Measurements from ENCODE around the gene KCNJ1. TPM values are rescaled to one million over a fixed set of nuclear protein-coding genes. Genes with fewer than 3 reads are reported as not detected.

The KCNJ1 gene
- total RNA-seq, 2 experiments from 2014 or later = 0.22 to 0.27 TPM

GRCh38 chr11:128857341-128857740 lies 9.8 kb downstream of the KCNJ1 start:
- no peaks in the 10 kb centered on the region for H3K36me3 ChIP-seq (ENCODE audit: insufficient read depth, low read length)
- Mint-ChIP-seq H3K36me3 (ENCODE audit: low read depth) (no peaks in the 10 kb centered on the region), H3K27ac (no peak overlapping the region), H3K27me3 (no peaks in the 10 kb centered on the region), H3K4me1 (ENCODE audit: low read depth) (peaks cover 9% of the 10 kb centered on the region), H3K9me3 (no peaks in the 10 kb centered on the region), H3K4me3 (no peak overlapping the region)
- intact Hi-C loops (cut with DNase I, micrococcal nuclease) = no loop called here
- H3K9me3 ChIP-seq (ENCODE audit: control insufficient read depth in 1 of 2, insufficient read depth in 1 of 2, low read length in 2 of 2) = no peaks in the 10 kb centered on the region
- no peak overlapping the region for H3K4me3 ChIP-seq (ENCODE audit: low read length)
- ATAC-seq (ENCODE audit: poor library complexity) (no peak), DNase-seq (no peak)
- H3K27ac ChIP-seq (ENCODE audit: low read depth in 1 of 2, low read length in 2 of 2) = no peak overlapping the region
- no peaks in the 10 kb centered on the region for H3K27me3 ChIP-seq (ENCODE audit: control insufficient read depth in 1 of 2, insufficient read depth in 2 of 2, low read length in 2 of 2)
- CTCF ChIA-PET = interaction anchor here (2.4 kb wide), 1 partner anchor 685 kb away, joined by 7 read pairs; no protein-coding TSS in a partner anchor
- peaks cover 9% of the 10 kb centered on the region for H3K4me1 ChIP-seq (ENCODE audit: insufficient read depth, low read length)
- TF ChIP-seq CTCF (IDR thresholded peaks at IDR 0.05) = no peak
- POLR2A ChIA-PET = interaction anchor here (1.1 kb wide), 1 partner anchor 9 kb away, joined by 3 read pairs; the partner anchor contains the start of gene KCNJ1

GRCh38 chr11:128856241-128856640 lies 10.9 kb downstream of the KCNJ1 start:
- Histone ChIP-seq H3K4me3 (ENCODE audit: low read length) (no peak overlapping the region), H3K9me3 (ENCODE audit: control insufficient read depth in 1 of 2, insufficient read depth in 1 of 2, low read length in 2 of 2) (no peaks in the 10 kb centered on the region), H3K36me3 (ENCODE audit: insufficient read depth, low read length) (no peaks in the 10 kb centered on the region), H3K27ac (ENCODE audit: low read depth in 1 of 2, low read length in 2 of 2) (no peak overlapping the region), H3K4me1 (ENCODE audit: insufficient read depth, low read length) (peaks cover 9% of the 10 kb centered on the region), H3K27me3 (ENCODE audit: control insufficient read depth in 1 of 2, insufficient read depth in 2 of 2, low read length in 2 of 2) (no peaks in the 10 kb centered on the region)
- DNase-seq (no peak), ATAC-seq (ENCODE audit: poor library complexity) (no peak)
- intact Hi-C loops (cut with DNase I, micrococcal nuclease) = no loop called here
- no peaks in the 10 kb centered on the region for H3K27me3 Mint-ChIP-seq
- H3K4me3 Mint-ChIP-seq = no peak overlapping the region
- ChIA-PET POLR2A (interaction anchor here (0.7 kb wide), 1 partner anchor 8 kb away, joined by 3 read pairs; no protein-coding TSS in a partner anchor), CTCF (no interaction called here)
- no peaks in the 10 kb centered on the region for H3K9me3 Mint-ChIP-seq
- no peaks in the 10 kb centered on the region for H3K36me3 Mint-ChIP-seq (ENCODE audit: low read depth)
- H3K4me1 Mint-ChIP-seq (ENCODE audit: low read depth) = peaks cover 9% of the 10 kb centered on the region
- H3K27ac Mint-ChIP-seq = no peak overlapping the region
- no peak for TF ChIP-seq CTCF (IDR thresholded peaks at IDR 0.05)

GRCh38 chr11:128854841-128855240 lies 12.3 kb downstream of the KCNJ1 start:
- Histone ChIP-seq H3K4me3 (ENCODE audit: low read length) (no peak overlapping the region), H3K27ac (ENCODE audit: low read depth in 1 of 2, low read length in 2 of 2) (no peak overlapping the region), H3K9me3 (ENCODE audit: control insufficient read depth in 1 of 2, insufficient read depth in 1 of 2, low read length in 2 of 2) (no peaks in the 10 kb centered on the region), H3K36me3 (ENCODE audit: insufficient read depth, low read length) (no peaks in the 10 kb centered on the region), H3K27me3 (ENCODE audit: control insufficient read depth in 1 of 2, insufficient read depth in 2 of 2, low read length in 2 of 2) (no peaks in the 10 kb centered on the region), H3K4me1 (ENCODE audit: insufficient read depth, low read length) (peaks cover 4% of the 10 kb centered on the region)
- Mint-ChIP-seq H3K36me3 (ENCODE audit: low read depth) (no peaks in the 10 kb centered on the region), H3K9me3 (no peaks in the 10 kb centered on the region), H3K27me3 (no peaks in the 10 kb centered on the region), H3K4me3 (no peak overlapping the region), H3K27ac (no peak overlapping the region), H3K4me1 (ENCODE audit: low read depth) (peaks cover 4% of the 10 kb centered on the region)
- ChIA-PET CTCF (interaction anchor here (1.3 to 1.4 kb wide), 2 partner anchors 13 to 697 kb away, joined by 3 to 4 read pairs; no protein-coding TSS in a partner anchor), POLR2A (interaction anchor here (1.7 kb wide), 1 partner anchor 10 kb away, joined by 6 read pairs; no protein-coding TSS in a partner anchor)
- DNase-seq (no peak), ATAC-seq (ENCODE audit: poor library complexity) (no peak)
- intact Hi-C loops (cut with DNase I, micrococcal nuclease) = loop anchor here in 1 of 2 experiments (5.0 kb wide), 2 partner anchors 73 to 573 kb away; no protein-coding TSS in a partner anchor
- TF ChIP-seq CTCF (IDR thresholded peaks at IDR 0.05) = no peak
